KMS-11 (cell line): ENCODE results near the gene PLXNA4.

ENCODE experiments used
- H2AFZ ChIP-seq: fragments of 200-600 bp; sonication (generic); 2 replicates; pipeline ENCODE4 v1.6.1; 2016; ENCODE audit warnings: antibody characterized with exemption, mixed run types, low read depth
- H3K27ac ChIP-seq: fragments of 200-600 bp; sonication (generic); 2 replicates; pipeline ENCODE4 v1.6.1; 2016; ENCODE audit warnings: mild to moderate bottlenecking, mixed run types
- H3K27me3 ChIP-seq: fragments of 200-600 bp; sonication (generic); 2 replicates; pipeline ENCODE4 v1.6.1; 2017; ENCODE audit warnings: mild to moderate bottlenecking, low read depth, mixed run types, moderate library complexity; ENCODE audit not compliant: insufficient read depth
- H3K36me3 ChIP-seq: fragments of 200-600 bp; sonication (generic); 2 replicates; pipeline ENCODE4 v1.6.1; 2017; ENCODE audit warnings: mild to moderate bottlenecking, mixed run types; ENCODE audit not compliant: insufficient read depth
- H3K4me1 ChIP-seq: fragments of 200-600 bp; sonication (generic); 2 replicates; pipeline ENCODE4 v1.6.1; 2016; ENCODE audit warnings: mild to moderate bottlenecking, low read depth, mixed run types; ENCODE audit not compliant: poor library complexity, severe bottlenecking
- H3K4me2 ChIP-seq: fragments of 200-600 bp; sonication (generic); 2 replicates; pipeline ENCODE4 v1.7.0; 2016; ENCODE audit warnings: mild to moderate bottlenecking, mixed run types
- H3K4me3 ChIP-seq: fragments of 200-600 bp; sonication (generic); IDR thresholded peaks from 2 replicates; pipeline ENCODE4 v1.6.1; 2017; ENCODE audit warnings: low read depth, low read length, mixed read lengths; ENCODE audit not compliant: insufficient read depth
- H3K79me2 ChIP-seq: fragments of 200-600 bp; sonication (generic); 2 replicates; pipeline ENCODE4 v1.6.1; 2016; ENCODE audit warnings: low read depth, mixed run types; ENCODE audit not compliant: insufficient read depth
- H3K9ac ChIP-seq: fragments of 200-600 bp; sonication (generic); 2 replicates; pipeline ENCODE4 v1.6.1; 2016; ENCODE audit warnings: mild to moderate bottlenecking, mixed run types
- H4K20me1 ChIP-seq: fragments of 200-600 bp; sonication (generic); 2 replicates; pipeline ENCODE4 v1.6.1; 2016; ENCODE audit warnings: mild to moderate bottlenecking, mixed run types; ENCODE audit not compliant: insufficient read depth
- CTCF ChIP-seq: fragments of 200-600 bp; sonication (generic); conservative IDR thresholded peaks from 2 replicates; pipeline ENCODE4 v1.6.1; 2017; ENCODE audit warnings: low read depth, mild to moderate bottlenecking, antibody characterized with exemption, low read length, moderate library complexity, mixed read lengths

PLXNA4 gene

GRCh38 chr7:132272763-132273371 lies 303.4 kb downstream of the PLXNA4 start:
- H3K9ac ChIP-seq, result no peak overlapping the region
- H3K4me2 ChIP-seq, result no peak overlapping the region
- no peaks in the 10 kb centered on the region for H3K79me2 ChIP-seq
- H4K20me1 ChIP-seq, result no peaks in the 10 kb centered on the region
- no peak overlapping the region for H2AFZ ChIP-seq
- H3K27me3 ChIP-seq, result no peaks in the 10 kb centered on the region
- H3K36me3 ChIP-seq, result no peaks in the 10 kb centered on the region
- peaks cover 11% of the 10 kb centered on the region for H3K4me1 ChIP-seq
- no peak overlapping the region for H3K27ac ChIP-seq
- H3K4me3 ChIP-seq, result no peak overlapping the region
- TF ChIP-seq CTCF, result no peak

GRCh38 chr7:132270517-132270916 lies 305.8 kb downstream of the PLXNA4 start:
- no peak overlapping the region for H3K4me3 ChIP-seq
- H3K27me3 ChIP-seq, result no peaks in the 10 kb centered on the region

GRCh38 chr7:132269718-132270117 lies 306.6 kb downstream of the PLXNA4 start:
- TF ChIP-seq CTCF, result no peak
- Histone ChIP-seq H3K4me3 (no peak overlapping the region), H3K79me2 (no peaks in the 10 kb centered on the region), H3K36me3 (no peaks in the 10 kb centered on the region), H3K4me1 (no peaks in the 10 kb centered on the region), H3K4me2 (no peak overlapping the region), H2AFZ (no peak overlapping the region), H3K27me3 (no peaks in the 10 kb centered on the region), H3K27ac (no peak overlapping the region), H4K20me1 (no peaks in the 10 kb centered on the region), H3K9ac (no peak overlapping the region)

More at GRCh38 chr7:132270517-132270916, 305.8 kb downstream of the PLXNA4 start:
- Histone ChIP-seq H3K4me2 (no peak overlapping the region), H3K4me1 (peaks cover 7% of the 10 kb centered on the region), H3K27ac (no peak overlapping the region), H3K9ac (no peak overlapping the region), H3K36me3 (no peaks in the 10 kb centered on the region), H2AFZ (no peak overlapping the region), H3K79me2 (no peaks in the 10 kb centered on the region), H4K20me1 (no peaks in the 10 kb centered on the region)
- no peak for TF ChIP-seq CTCF

GRCh38 chr7:132263151-132263550 lies 313.1 kb downstream of the PLXNA4 start:
- Histone ChIP-seq H3K4me3 (no peak overlapping the region), H3K36me3 (no peaks in the 10 kb centered on the region), H3K27me3 (no peaks in the 10 kb centered on the region), H3K4me1 (no peaks in the 10 kb centered on the region), H3K9ac (no peak overlapping the region), H3K79me2 (no peaks in the 10 kb centered on the region), H4K20me1 (no peaks in the 10 kb centered on the region), H3K27ac (no peak overlapping the region), H3K4me2 (no peak overlapping the region), H2AFZ (no peak overlapping the region)
- no peak for TF ChIP-seq CTCF

GRCh38 chr7:132262160-132262470 lies 314.2 kb downstream of the PLXNA4 start:
- no peaks in the 10 kb centered on the region for H3K79me2 ChIP-seq
- no peaks in the 10 kb centered on the region for H3K36me3 ChIP-seq
- TF ChIP-seq CTCF, result no peak
- H4K20me1 ChIP-seq, result no peaks in the 10 kb centered on the region
- no peak overlapping the region for H3K4me3 ChIP-seq
- H3K4me2 ChIP-seq, result no peak overlapping the region
- no peak overlapping the region for H3K27ac ChIP-seq
- H3K4me1 ChIP-seq, result no peaks in the 10 kb centered on the region
- H3K9ac ChIP-seq, result no peak overlapping the region
- H3K27me3 ChIP-seq, result no peaks in the 10 kb centered on the region
- H2AFZ ChIP-seq, result no peak overlapping the region
